B cell (primary cell): ENCODE measurements around the gene PNPLA1. TPM values are rescaled to one million over a fixed set of nuclear protein-coding genes. Genes with fewer than 3 reads are reported as not detected.

Source experiments
- ATAC-seq: fragments of 200-7000 bp; cut with Tn5 transposase; one replicate; pipeline ENCODE4 v1.10.0; 2021; ENCODE audit warnings: low read depth, mild to moderate bottlenecking, moderate number of reproducible peaks, moderate library complexity
- CTCF ChIA-PET: fragments of 350-600 bp; sonication (Branson Sonifier 250); formaldehyde crosslinking; loops from one replicate; lab custom pipeline; 2021; ENCODE audit warnings: antibody characterized with exemption, inconsistent platforms; lab: Charles Lee
- POLR2A ChIA-PET: fragments of 350-600 bp; sonication (Branson Sonifier 250); formaldehyde crosslinking; loops from one replicate; lab custom pipeline; 2021; ENCODE audit warnings: antibody characterized with exemption; lab: Charles Lee
- DNase-seq: peaks from one replicate; pipeline ENCODE4 v3.0.0; 2013
- H2AFZ ChIP-seq: 2 replicates; pipeline ENCODE4 v1.6.1; 2012; ENCODE audit warnings: mild to moderate bottlenecking, low read depth, low read length; ENCODE audit not compliant: insufficient read depth, poor library complexity, severe bottlenecking
- H3K27ac ChIP-seq, 2 donors: 1 replicate in 1 of 2; 2 replicates in 1 of 2; pipeline ENCODE4 v1.5.1; 2012 to 2013; ENCODE audit warnings: low read length in 2 of 2, mild to moderate bottlenecking in 2 of 2, moderate library complexity in 1 of 2
- H3K27me3 ChIP-seq, 4 experiments: fragments of 200-600 bp in 1 of 4; sonication (generic) in 1 of 4; replicated peaks in 1 of 4; 1 replicate in 2 of 4; 2 replicates in 2 of 4; pipeline versions ENCODE4 v1.6.1 to v1.7.0; 2013 to 2016; ENCODE audit warnings: low read length in 3 of 4, mild to moderate bottlenecking in 2 of 4, mixed read lengths in 1 of 4, moderate library complexity in 1 of 4; ENCODE audit not compliant: insufficient read depth in 4 of 4, control insufficient read depth in 3 of 4; ENCODE audit errors: control extremely low read depth in 1 of 4
- H3K36me3 ChIP-seq, 2 experiments: replicated peaks in 1 of 2; 1 replicate in 1 of 2; 2 replicates in 1 of 2; pipeline versions ENCODE4 v1.6.1 to v1.7.1; 2013; ENCODE audit warnings: low read length in 1 of 2; ENCODE audit not compliant: insufficient read depth in 2 of 2, control insufficient read depth in 1 of 2; ENCODE audit errors: control extremely low read depth in 1 of 2, extremely low read depth in 1 of 2
- H3K4me1 ChIP-seq, 2 donors: fragments of 200-600 bp in 1 of 2; sonication (generic) in 1 of 2; 1 replicate in 1 of 2; 2 replicates in 1 of 2; pipeline versions ENCODE4 v1.5.1 to v1.6.1; 2013 to 2017; ENCODE audit warnings: low read length in 2 of 2; ENCODE audit not compliant: control insufficient read depth in 2 of 2, insufficient read depth in 2 of 2
- H3K4me2 ChIP-seq: replicated peaks from 2 replicates; pipeline ENCODE3; 2012; ENCODE audit warnings: mild to moderate bottlenecking, low read depth, low read length; ENCODE audit not compliant: poor library complexity, severe bottlenecking
- H3K4me3 ChIP-seq, 5 experiments: fragments of 200-600 bp in 1 of 5; sonication (generic) in 1 of 5; 1 replicate in 3 of 5; 2 replicates in 2 of 5; pipeline versions ENCODE4 v1.5.1 to v1.7.0; 2011 to 2016; ENCODE audit warnings: low read length in 4 of 5, mild to moderate bottlenecking in 4 of 5, low read depth in 2 of 5, control low read depth in 1 of 5, moderate library complexity in 1 of 5; ENCODE audit not compliant: insufficient read depth in 1 of 5; ENCODE audit errors: control extremely low read depth in 1 of 5, extremely low read depth in 1 of 5
- H3K79me2 ChIP-seq: fragments of 200-600 bp; sonication (generic); one replicate; pipeline ENCODE4 v1.6.0; 2016; ENCODE audit warnings: low read length; ENCODE audit not compliant: control insufficient read depth, insufficient read depth
- H3K9ac ChIP-seq: fragments of 200-600 bp; sonication (generic); 2 replicates; pipeline ENCODE4 v1.6.1; 2017; ENCODE audit warnings: mild to moderate bottlenecking, low read length, moderate library complexity
- H3K9me3 ChIP-seq, 3 donors: one replicate each; pipeline versions ENCODE4 v1.6.1 to v1.7.1; 2013; ENCODE audit warnings: low read length in 2 of 3; ENCODE audit not compliant: control insufficient read depth in 2 of 3, insufficient read depth in 1 of 3; ENCODE audit errors: control extremely low read depth in 1 of 3
- H4K20me1 ChIP-seq: 2 replicates; pipeline ENCODE4 v1.6.0; 2012; ENCODE audit warnings: mild to moderate bottlenecking, low read length; ENCODE audit not compliant: insufficient read depth, control insufficient read depth, poor library complexity, severe bottlenecking
- H3K27ac Mint-ChIP-seq: one replicate; pipeline ENCODE4 v1.8.0; 2021; ENCODE audit warnings: mixed read lengths
- H3K27me3 Mint-ChIP-seq: one replicate; pipeline ENCODE4 v1.8.0; 2021; ENCODE audit warnings: mixed read lengths
- H3K4me1 Mint-ChIP-seq: one replicate; pipeline ENCODE4 v1.8.0; 2021; ENCODE audit warnings: mixed read lengths
- H3K4me3 Mint-ChIP-seq: one replicate; pipeline ENCODE4 v1.8.0; 2021; ENCODE audit warnings: mixed read lengths
- H3K9me3 Mint-ChIP-seq: one replicate; pipeline ENCODE4 v1.8.0; 2022; ENCODE audit warnings: mixed read lengths; ENCODE audit not compliant: insufficient read depth
- CTCF ChIP-seq: fragments of 200-600 bp; IDR thresholded peaks from one replicate; pipeline ENCODE4 v1.8.0; 2022; ENCODE audit warnings: antibody characterized with exemption, mild to moderate bottlenecking
- EZH2 ChIP-seq: IDR thresholded peaks from 2 replicates; pipeline ENCODE4 v1.6.1; 2012; ENCODE audit warnings: borderline replicate concordance, low read depth, mild to moderate bottlenecking, moderate library complexity, low read length; ENCODE audit not compliant: insufficient read depth, poor library complexity, severe bottlenecking
- WGBS: methylation state at CpG from one replicate; pipeline ENCODE4 v1.1.5; 2013; ENCODE audit warnings: missing lambda C conversion rate; ENCODE audit not compliant: insufficient coverage; 5-methylcytosine and 5-hydroxymethylcytosine counted together
- intact Hi-C: fragments of 100-400 bp; cut with micrococcal nuclease; formaldehyde crosslinking; loops from one replicate; pipeline ENCODE4 v1.10.0; 2022
- polyA plus RNA-seq: library from polyadenylated mRNA; depleted of rRNA; stranded (reverse); fragments of >200 nt; gene quantifications from 2 replicates; pipeline ENCODE4 v1.2.3, GENCODE V29; 2012
- total RNA-seq, 2 donors: library from RNA; stranded (reverse); fragments of 120-200 nt in 1 of 2; gene quantifications; 1 replicate in 1 of 2; 2 replicates in 1 of 2; pipeline versions ENCODE4 v1.2.3 to v1.2.4, GENCODE V29; 2013 to 2022

Gene PNPLA1
- total and polyA plus RNA-seq, 2 donors (not counting 1 experiment from before 2014, with no cell fraction given) = 0.12 TPM; not detected in 1

- Mint-ChIP-seq H3K4me3 (no peak overlapping the region), H3K27ac (no peak overlapping the region), H3K27me3 (peaks cover 1% of the 10 kb centered on the region), H3K4me1 (peaks cover 1% of the 10 kb centered on the region), H3K9me3 (no peaks in the 10 kb centered on the region)
- Histone ChIP-seq H3K27me3 (peaks cover 0 to under 1% (median 0%) of the 10 kb centered on the region in 4 experiments), H3K79me2 (no peaks in the 10 kb centered on the region), H3K9me3 (peaks cover 0 to 2% (median 0%) of the 10 kb centered on the region in 3 donors), H3K4me1 (peaks cover under 1 to 4% of the 10 kb centered on the region in 2 donors), H2AFZ (no peak overlapping the region), H3K4me3 (no peak overlapping the region), H3K27ac (no peak overlapping the region), H3K4me2 (no peak overlapping the region), H3K9ac (no peak overlapping the region), H4K20me1 (no peaks in the 10 kb centered on the region), H3K36me3 (no peaks in the 10 kb centered on the region)
- CTCF ChIA-PET = interaction anchor here (0.7 to 0.9 kb wide), 4 partner anchors 14 to 1633 kb away, joined by 3 to 4 read pairs (median 3); no protein-coding TSS in a partner anchor
- POLR2A ChIA-PET = no interaction called here
- DNase-seq (no peak), ATAC-seq (no peak)
- WGBS = 95% methylated on average over 12 of the region's 13 CpGs
- TF ChIP-seq EZH2 = no peak
- TF ChIP-seq CTCF = no peak
- intact Hi-C loops = no loop called here
These were observed 76.0 kb downstream of the PNPLA1 start for GRCh38 chr6:36345681-36346466.
